Measurements from ENCODE around the gene ACOT9. TPM values are rescaled to one million over a fixed set of nuclear protein-coding genes. Genes with fewer than 3 reads are reported as not detected.
A peak's percentile ranks its signal among the peaks of the same experiment; 100 is the strongest.
"Not testable (repeated sequence)": the region's sequence is repeated elsewhere in the genome, so short reads cannot be mapped to it uniquely, and the experiment has no call there.

ACOT9 gene
- polyA plus RNA-seq, 3 donors from 2014 or later: 8.2 to 18.4 (median 17.1) TPM

DNA sequence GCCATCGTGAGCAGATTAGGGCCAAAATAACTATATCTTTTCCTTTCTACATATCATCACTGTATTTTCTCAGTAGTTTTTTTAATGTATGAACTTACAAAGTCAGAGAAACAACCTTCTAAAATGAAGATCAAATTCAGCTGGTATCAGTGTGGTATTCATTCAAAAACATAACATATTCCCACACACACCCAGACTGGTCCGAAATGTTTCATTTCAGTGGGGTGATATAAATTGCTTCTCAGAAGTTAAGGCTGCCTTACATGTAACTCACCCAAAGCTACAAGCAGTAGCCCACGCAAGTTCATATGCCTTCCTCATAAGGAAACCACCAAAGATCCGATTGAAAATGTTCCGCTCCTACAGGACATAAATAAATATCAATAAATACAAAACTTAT lies 37.8 kb downstream of the ACOT9 start:
- H3K4me3 Mint-ChIP-seq: no peak overlapping the region
- peaks cover 0 to 8% (median 7%) of the 10 kb centered on the region in 3 donors for H3K36me3 Mint-ChIP-seq
- H3K9me3 Mint-ChIP-seq: no peaks in the 10 kb centered on the region
- DNase-seq: no peak
- peaks cover 0 to 6% (median 0%) of the 10 kb centered on the region in 3 donors for H3K27me3 Mint-ChIP-seq (ENCODE audit: low read depth in 3 of 3)
- no peak overlapping the region for H3K27ac Mint-ChIP-seq
- H3K4me1 Mint-ChIP-seq: no peaks in the 10 kb centered on the region

DNA sequence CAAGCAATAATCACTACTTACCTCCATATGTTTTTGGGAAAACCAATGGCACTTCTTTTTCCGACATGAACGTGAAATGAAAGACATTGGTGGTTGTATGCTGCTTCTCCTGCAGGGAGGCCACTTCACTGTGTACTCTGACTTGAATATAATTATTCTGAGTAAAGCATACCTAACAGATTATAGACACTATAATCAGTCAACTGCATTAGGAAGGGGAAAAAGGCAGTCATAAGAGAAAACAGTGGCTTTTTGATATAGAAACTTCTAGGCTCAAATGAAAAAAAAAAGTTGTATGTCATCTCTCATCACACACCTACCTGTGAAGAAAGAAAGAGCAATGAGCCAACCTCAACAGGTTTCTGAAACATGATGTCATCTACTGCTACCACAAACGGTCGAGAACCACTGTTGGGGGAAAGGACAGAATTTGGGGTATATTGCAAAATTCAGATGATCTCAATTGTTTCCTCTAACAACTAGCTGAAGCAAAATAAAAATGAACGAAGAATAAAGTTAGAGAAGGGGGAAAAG lies 38.3 kb downstream of the ACOT9 start:
- no peak for DNase-seq
- H3K27me3 Mint-ChIP-seq (ENCODE audit: low read depth in 3 of 3): peaks cover 0 to 8% (median 0%) of the 10 kb centered on the region in 3 donors
- H3K4me1 Mint-ChIP-seq: peaks cover 3 to 4% of the 10 kb centered on the region in 2 donors
- H3K36me3 Mint-ChIP-seq: peaks cover 0 to 8% (median 7%) of the 10 kb centered on the region in 3 donors
- H3K9me3 Mint-ChIP-seq: no peaks in the 10 kb centered on the region
- H3K4me3 Mint-ChIP-seq: no peak overlapping the region
- no peak overlapping the region for H3K27ac Mint-ChIP-seq

DNA sequence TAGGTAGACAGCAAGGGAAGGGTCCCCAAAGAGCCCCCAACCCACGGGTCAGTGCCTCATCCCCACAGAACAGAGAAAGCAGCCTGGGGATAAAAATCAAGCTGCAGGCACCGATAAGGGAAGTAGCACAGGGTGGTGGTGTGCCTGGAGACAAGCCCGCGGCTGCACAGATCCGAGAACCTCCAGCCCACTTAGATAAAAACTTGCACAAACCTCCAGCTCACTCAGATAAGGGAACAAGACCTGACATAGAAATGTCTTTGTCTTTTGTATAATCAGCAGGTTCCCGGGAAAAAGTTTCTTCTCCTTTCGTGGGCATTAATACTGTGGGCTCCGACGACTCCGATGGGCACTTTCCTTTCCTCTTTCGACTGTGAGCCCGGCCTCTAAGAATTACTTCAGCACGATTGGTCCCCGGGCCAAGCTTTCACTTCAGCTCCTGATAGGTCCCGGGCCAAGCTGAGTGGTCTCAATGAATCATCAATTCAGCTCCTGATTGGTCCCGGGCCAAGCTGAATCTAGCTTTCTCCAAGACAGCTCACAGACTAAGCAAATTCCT lies 43.4 kb downstream of the ACOT9 start:
- no peaks in the 10 kb centered on the region for H3K9me3 Mint-ChIP-seq
- peak overlapping the region in 4 of 6 donors; percentile 35 to 77 (median 41) for H3K27ac Mint-ChIP-seq
- peaks cover 8 to 9% of the 10 kb centered on the region in 2 donors for H3K4me1 Mint-ChIP-seq
- H3K36me3 Mint-ChIP-seq: peaks cover 0 to 7% (median 6%) of the 10 kb centered on the region in 3 donors
- H3K4me3 Mint-ChIP-seq: peak overlapping the region; percentile 63 to 80 (median 76)
- peak in 1 of 3 donors; percentile 3 for DNase-seq
- H3K27me3 Mint-ChIP-seq (ENCODE audit: low read depth in 3 of 3): peaks cover 0 to 8% (median 0%) of the 10 kb centered on the region in 3 donors

DNA sequence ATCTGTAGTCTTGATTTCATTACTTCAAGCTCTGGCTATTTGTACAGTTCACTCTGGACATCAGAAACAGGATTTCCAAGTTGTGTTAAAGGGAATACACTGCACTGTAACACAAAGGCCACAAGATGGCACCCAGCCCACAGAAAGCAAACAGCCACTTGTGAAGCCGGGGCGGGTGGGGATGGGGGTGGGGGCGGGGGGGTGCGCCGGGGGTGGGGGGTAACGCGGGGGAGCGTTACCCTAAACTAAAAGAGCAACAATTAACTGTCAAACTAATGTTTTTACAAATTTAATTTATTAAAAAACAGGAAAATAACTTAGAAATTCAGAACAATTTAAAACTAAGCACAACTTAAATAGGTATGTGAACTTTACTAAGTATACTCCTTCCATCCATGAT lies 48.5 kb downstream of the ACOT9 start:
- DNase-seq: peak; percentile 15 to 33 (median 24)
- H3K4me1 Mint-ChIP-seq: peaks cover 3 to 5% of the 10 kb centered on the region in 2 donors
- H3K36me3 Mint-ChIP-seq: no peaks in the 10 kb centered on the region
- H3K27me3 Mint-ChIP-seq (ENCODE audit: low read depth in 3 of 3): no peaks in the 10 kb centered on the region
- H3K9me3 Mint-ChIP-seq: no peaks in the 10 kb centered on the region
- no peak overlapping the region for H3K4me3 Mint-ChIP-seq
- H3K27ac Mint-ChIP-seq: no peak overlapping the region

DNA sequence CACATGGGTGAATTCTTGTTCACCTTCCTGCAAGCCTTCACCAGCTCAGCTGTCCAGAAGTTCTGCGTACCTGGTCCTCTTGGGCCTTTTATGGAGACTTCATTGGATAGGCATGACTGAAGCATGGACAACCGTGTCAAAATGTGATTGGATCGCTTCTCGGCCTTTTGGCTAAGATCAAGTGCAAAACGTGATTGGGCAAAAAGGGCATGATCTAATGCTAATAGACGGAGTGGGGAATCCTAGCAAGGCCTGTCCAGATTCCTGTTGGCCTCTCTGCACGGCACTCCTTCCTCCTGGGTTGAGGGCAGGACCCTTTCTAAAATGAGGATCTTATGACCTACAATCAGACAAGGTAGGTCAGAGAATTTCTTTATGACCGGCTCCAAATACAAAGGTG lies 50.9 kb downstream of the ACOT9 start:
- Mint-ChIP-seq H3K9me3 (no peaks in the 10 kb centered on the region), H3K4me3 (no peak overlapping the region), H3K36me3 (no peaks in the 10 kb centered on the region), H3K4me1 (peaks cover 0 to 6% of the 10 kb centered on the region in 2 donors), H3K27ac (no peak overlapping the region), H3K27me3 (ENCODE audit: low read depth in 3 of 3) (no peaks in the 10 kb centered on the region)
- DNase-seq: no peak

DNA sequence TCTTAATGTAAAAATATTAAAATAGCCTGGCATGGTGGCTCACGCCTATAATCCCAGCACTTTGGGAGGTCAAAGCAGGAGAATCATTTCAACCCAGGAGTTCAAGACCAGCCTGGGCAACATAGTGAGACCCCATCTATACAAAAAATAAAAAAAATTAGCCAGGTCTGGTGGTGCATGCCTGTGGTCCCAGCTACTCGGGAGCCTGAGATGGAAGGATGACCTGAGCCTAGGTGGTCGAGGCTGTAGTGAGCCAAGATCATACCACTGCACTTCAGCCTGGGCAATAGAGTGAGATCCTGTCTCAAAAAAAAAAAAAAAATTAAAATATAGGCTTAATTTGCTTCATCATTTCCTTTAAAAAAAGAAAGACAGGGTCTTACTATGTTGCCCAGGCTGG lies 66.6 kb downstream of the ACOT9 start:
- H3K9me3 Mint-ChIP-seq; H3K36me3 Mint-ChIP-seq; DNase-seq; H3K4me3 Mint-ChIP-seq; H3K27ac Mint-ChIP-seq; H3K27me3 Mint-ChIP-seq (ENCODE audit: low read depth in 3 of 3); H3K4me1 Mint-ChIP-seq: not testable (repeated sequence)

DNA sequence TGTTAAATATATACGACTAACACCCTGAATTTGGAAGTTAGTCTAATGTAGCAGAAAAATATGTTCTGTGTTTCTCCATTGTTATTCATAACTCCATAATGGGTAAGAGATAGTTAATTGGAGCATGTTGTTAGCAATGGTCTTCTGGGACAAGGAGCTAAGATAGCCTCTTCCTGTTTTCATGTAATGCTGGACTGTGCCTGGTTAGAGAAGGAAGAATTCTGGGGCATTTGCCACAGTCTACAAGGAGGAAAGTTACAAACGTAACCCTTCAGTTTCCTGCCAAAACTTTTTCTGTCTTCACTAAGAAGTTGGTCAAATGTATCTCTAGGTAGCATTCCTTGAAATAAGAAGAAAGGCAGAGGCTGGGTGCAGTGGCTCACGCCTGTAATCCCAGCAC lies 70.0 kb downstream of the ACOT9 start:
- DNase-seq: no peak
- Mint-ChIP-seq H3K27ac (no peak overlapping the region), H3K4me3 (no peak overlapping the region)

DNA sequence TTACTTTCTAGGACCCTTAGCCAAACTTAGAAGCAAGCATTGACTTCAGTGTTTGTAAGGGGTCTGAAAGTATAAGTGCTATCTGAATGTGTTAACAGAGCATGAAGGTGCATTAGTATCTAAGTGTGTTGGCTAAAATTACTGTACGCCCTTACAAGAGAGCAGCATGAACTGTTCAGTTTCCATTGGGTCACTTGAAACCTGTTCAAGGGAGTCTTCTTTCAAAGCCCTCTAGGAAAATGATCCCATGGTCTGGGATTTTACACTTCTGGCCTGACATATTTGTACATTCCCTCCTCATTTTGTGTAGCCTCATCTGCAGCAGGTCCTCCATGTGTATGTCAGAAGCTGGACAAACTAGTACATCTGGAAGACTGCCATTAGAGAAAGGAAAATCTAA lies 72.5 kb downstream of the ACOT9 start:
- H3K9me3 Mint-ChIP-seq: no peaks in the 10 kb centered on the region
- no peaks in the 10 kb centered on the region for H3K36me3 Mint-ChIP-seq
- H3K4me1 Mint-ChIP-seq: peaks cover 14 to 18% of the 10 kb centered on the region in 2 donors
- DNase-seq: no peak
- no peak overlapping the region for H3K27ac Mint-ChIP-seq
- no peaks in the 10 kb centered on the region for H3K27me3 Mint-ChIP-seq (ENCODE audit: low read depth in 3 of 3)
- no peak overlapping the region for H3K4me3 Mint-ChIP-seq

More for the DNA sequence above, 70.0 kb downstream of the ACOT9 start:
- peaks cover 0 to 4% (median 0%) of the 10 kb centered on the region in 3 donors for H3K36me3 Mint-ChIP-seq
- H3K9me3 Mint-ChIP-seq: no peaks in the 10 kb centered on the region
- H3K27me3 Mint-ChIP-seq (ENCODE audit: low read depth in 3 of 3): no peaks in the 10 kb centered on the region
- peaks cover 6 to 7% of the 10 kb centered on the region in 2 donors for H3K4me1 Mint-ChIP-seq

DNA sequence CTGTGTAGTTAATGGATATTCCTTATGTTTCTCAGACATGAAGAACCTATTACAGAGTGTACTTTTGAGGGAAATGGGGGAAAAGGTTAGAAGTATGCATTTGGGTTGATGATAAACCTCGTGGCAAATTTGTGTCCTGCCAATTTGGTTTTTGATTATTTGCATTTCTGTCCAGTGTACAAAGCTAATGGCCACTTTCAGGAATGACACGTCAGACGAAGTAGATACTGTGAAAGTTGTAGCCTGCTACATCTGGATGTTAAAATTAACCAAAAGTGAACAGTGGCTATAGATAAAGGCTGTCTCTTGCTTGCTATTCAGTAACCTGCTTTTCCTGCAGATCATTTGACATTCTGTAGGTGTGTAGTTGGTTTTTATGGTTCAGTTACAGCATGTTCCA lies 74.7 kb downstream of the ACOT9 start:
- no peak for DNase-seq
- Mint-ChIP-seq H3K9me3 (no peaks in the 10 kb centered on the region), H3K4me3 (peak overlapping the region; percentile 80 to 91 (median 86)), H3K27me3 (ENCODE audit: low read depth in 3 of 3) (no peaks in the 10 kb centered on the region), H3K27ac (peak overlapping the region in 5 of 6 donors; percentile 12 to 86 (median 77)), H3K36me3 (no peaks in the 10 kb centered on the region), H3K4me1 (peaks cover 14 to 18% of the 10 kb centered on the region in 2 donors)

DNA sequence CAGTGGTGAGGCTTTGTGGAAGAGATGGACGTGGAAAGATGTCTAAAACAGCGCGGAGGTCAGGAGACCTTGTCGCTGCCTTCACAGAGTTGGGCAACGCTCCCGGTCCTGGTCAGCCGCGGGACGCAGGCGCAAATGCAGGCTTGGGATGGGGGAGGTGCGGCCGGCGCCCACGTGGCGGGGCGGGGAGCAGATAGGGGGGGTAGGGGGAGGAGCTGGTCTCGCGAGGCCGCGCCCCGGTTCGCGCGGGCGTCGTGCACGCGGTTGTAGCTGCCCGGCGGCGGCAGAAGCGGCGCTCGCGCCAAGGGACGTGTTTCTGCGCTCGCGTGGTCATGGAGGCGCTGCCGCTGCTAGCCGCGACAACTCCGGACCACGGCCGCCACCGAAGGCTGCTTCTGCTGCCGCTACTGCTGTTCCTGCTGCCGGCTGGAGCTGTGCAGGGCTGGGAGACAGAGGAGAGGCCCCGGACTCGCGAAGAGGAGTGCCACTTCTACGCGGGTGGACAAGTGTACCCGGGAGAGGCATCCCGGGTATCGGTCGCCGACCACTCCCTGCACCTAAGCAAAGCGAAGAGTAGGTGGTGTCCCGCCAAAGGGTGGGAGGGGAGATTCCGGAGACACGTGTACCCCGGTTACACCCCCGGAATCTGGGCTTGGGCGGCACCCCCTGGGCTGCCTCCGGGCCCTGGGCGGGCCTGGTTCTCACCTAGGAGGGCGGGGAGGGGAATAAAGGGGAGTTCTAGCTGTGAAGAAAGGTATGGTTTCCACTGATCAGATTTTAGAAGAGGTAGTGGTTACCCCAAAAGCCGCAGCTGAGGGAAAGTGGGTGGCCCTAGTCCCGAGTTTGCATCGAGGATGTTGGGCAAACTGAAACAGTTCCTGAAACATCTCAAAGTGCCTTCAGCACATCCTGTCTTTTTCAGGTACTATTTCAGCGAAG lies 75.6 kb downstream of the ACOT9 start, which contains the start of gene PRDX4:
PRDX4 (plus strand) TSS at position 255 of the 939 bp plus-strand sequence; CDS start at position 333, 78 bp downstream.
- DNase-seq: peak; percentile 70 to 75 (median 72)
- H3K9me3 Mint-ChIP-seq: no peaks in the 10 kb centered on the region
- H3K4me3 Mint-ChIP-seq: peak within 1 kb of the TSS; percentile 80 to 91 (median 86)
- no peaks in the 10 kb centered on the region for H3K27me3 Mint-ChIP-seq (ENCODE audit: low read depth in 3 of 3)
- H3K4me1 Mint-ChIP-seq: peaks cover 15 to 23% of the 10 kb centered on the region in 2 donors
- no peaks in the 10 kb centered on the region for H3K36me3 Mint-ChIP-seq
- peak within 1 kb of the TSS; percentile 73 to 87 (median 82) for H3K27ac Mint-ChIP-seq

DNA sequence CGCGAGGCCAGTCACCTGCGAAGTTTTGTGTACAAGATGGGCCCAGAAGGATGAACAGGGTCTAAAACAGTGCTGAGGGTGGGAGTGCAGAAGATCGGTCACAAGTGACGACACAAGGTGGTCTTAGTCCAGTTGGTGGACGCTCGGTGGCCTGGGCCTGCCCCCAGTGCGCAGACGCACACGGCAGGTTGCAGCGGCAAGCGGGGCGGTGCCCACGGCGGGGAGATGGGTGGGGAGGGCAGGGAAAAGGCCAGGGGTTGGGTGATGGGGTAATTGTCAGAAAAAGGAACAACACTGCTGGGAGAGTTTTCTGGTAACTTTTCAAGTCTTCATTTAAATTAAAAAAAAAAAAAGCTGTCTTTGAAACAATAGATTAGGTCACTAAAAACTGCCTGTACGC lies 76.8 kb downstream of the ACOT9 start:
- Mint-ChIP-seq H3K4me3 (peak overlapping the region in 2 of 5 donors; percentile 0 to 86), H3K36me3 (no peaks in the 10 kb centered on the region), H3K27ac (peak overlapping the region in 1 of 6 donors; percentile 64)

DNA sequence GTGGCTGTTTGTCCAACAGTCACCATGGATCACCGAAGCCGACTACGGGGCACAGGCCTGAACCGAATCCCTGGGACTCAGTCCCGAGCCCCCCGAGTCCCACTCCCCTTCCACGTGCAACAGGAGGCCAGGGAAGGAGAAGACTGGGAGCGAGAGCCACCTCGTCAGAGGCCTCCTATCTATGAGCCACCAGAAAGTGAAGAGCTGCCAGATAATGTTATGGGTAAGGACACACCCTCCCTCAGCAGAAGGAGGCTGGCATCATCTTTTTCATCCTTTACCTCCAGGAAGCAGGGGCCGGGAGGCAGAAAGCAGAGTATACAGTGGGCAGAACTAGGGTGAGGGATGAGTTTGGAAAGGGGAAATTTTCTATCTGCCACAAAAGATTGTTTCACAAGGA lies 78.6 kb downstream of the ACOT9 start:
- Mint-ChIP-seq H3K36me3 (no peaks in the 10 kb centered on the region), H3K4me3 (no peak overlapping the region), H3K9me3 (no peaks in the 10 kb centered on the region), H3K27me3 (ENCODE audit: low read depth in 3 of 3) (peaks cover 0 to 3% (median 0%) of the 10 kb centered on the region in 3 donors), H3K27ac (no peak overlapping the region), H3K4me1 (peaks cover 30 to 39% of the 10 kb centered on the region in 2 donors)
- DNase-seq: no peak

More for the DNA sequence above, 76.8 kb downstream of the ACOT9 start:
- Mint-ChIP-seq H3K4me1 (peaks cover 28 to 36% of the 10 kb centered on the region in 2 donors), H3K9me3 (no peaks in the 10 kb centered on the region), H3K27me3 (ENCODE audit: low read depth in 3 of 3) (no peaks in the 10 kb centered on the region)
- no peak for DNase-seq

DNA sequence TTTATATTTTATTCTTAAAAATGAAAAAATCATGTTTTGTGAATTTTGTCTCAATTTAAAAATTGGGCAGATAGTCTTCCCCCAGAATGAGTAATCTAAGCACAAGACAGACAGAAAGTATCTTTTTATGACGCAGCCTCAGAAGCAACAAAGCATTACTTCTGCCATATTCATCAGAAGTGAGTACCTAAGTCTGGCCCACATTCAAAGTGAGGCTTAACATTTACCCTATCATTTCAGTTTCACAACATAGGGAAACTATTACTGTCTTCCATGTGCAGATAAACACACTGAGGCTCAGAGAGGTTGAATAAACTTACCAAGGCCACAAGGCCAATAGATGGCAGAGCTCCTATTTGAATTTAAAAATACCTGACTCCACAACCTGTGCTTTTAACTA lies 80.2 kb downstream of the ACOT9 start:
- Mint-ChIP-seq H3K27me3 (ENCODE audit: low read depth in 3 of 3) (peaks cover 0 to 3% (median 0%) of the 10 kb centered on the region in 3 donors), H3K36me3 (no peaks in the 10 kb centered on the region), H3K4me3 (no peak overlapping the region), H3K9me3 (no peaks in the 10 kb centered on the region), H3K4me1 (peaks cover 21 to 30% of the 10 kb centered on the region in 2 donors), H3K27ac (peak overlapping the region in 2 of 6 donors; percentile 29 to 63)
- DNase-seq: no peak

DNA sequence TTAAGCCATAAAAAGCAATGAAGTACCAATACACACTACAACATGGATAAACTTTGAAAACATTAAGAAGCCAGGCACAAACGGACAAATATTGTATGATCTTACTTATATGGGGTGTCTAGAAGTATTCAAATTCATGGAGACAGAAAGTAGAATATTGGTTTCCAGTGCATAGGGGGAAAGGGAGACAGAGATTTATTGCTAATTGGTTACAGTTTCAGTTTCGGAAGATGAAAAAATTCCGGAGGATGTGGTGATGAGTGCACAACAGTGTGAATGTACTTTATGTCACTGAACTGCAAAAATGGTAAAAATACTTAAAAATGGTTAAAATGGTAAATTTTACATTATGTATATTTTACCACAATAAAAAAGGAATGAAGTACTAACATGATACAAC lies 80.9 kb downstream of the ACOT9 start:
- Mint-ChIP-seq H3K36me3 (no peaks in the 10 kb centered on the region), H3K9me3 (no peaks in the 10 kb centered on the region), H3K4me3 (peak overlapping the region in 3 of 5 donors; percentile 21 to 30 (median 27)), H3K27me3 (ENCODE audit: low read depth in 3 of 3) (peaks cover 0 to 3% (median 0%) of the 10 kb centered on the region in 3 donors), H3K4me1 (peaks cover 21 to 28% of the 10 kb centered on the region in 2 donors), H3K27ac (peak overlapping the region in 4 of 6 donors; percentile 28 to 63 (median 44))
- DNase-seq: peak; percentile 28 to 32 (median 29)

Measured in immature natural killer cell (primary cell).